B cell (primary cell): Measurements from ENCODE around the gene SH3GLB2. TPM values are rescaled to one million over a fixed set of nuclear protein-coding genes. Genes with fewer than 3 reads are reported as not detected.

Experiments used
- ATAC-seq: fragments of 200-7000 bp; cut with Tn5 transposase; one replicate; pipeline ENCODE4 v1.10.0; 2021; ENCODE audit warnings: low read depth, mild to moderate bottlenecking, moderate number of reproducible peaks, moderate library complexity
- CTCF ChIA-PET: fragments of 350-600 bp; sonication (Branson Sonifier 250); formaldehyde crosslinking; loops from one replicate; lab custom pipeline; 2021; ENCODE audit warnings: antibody characterized with exemption, inconsistent platforms; lab: Charles Lee
- POLR2A ChIA-PET: fragments of 350-600 bp; sonication (Branson Sonifier 250); formaldehyde crosslinking; loops from one replicate; lab custom pipeline; 2021; ENCODE audit warnings: antibody characterized with exemption; lab: Charles Lee
- DNase-seq: peaks from one replicate; pipeline ENCODE4 v3.0.0; 2013
- H2AFZ ChIP-seq: 2 replicates; pipeline ENCODE4 v1.6.1; 2012; ENCODE audit warnings: mild to moderate bottlenecking, low read depth, low read length; ENCODE audit not compliant: insufficient read depth, poor library complexity, severe bottlenecking
- H3K27ac ChIP-seq, 2 donors: 1 replicate in 1 of 2; 2 replicates in 1 of 2; pipeline ENCODE4 v1.5.1; 2012 to 2013; ENCODE audit warnings: low read length in 2 of 2, mild to moderate bottlenecking in 2 of 2, moderate library complexity in 1 of 2
- H3K27me3 ChIP-seq, 4 experiments: fragments of 200-600 bp in 1 of 4; sonication (generic) in 1 of 4; replicated peaks in 1 of 4; 1 replicate in 2 of 4; 2 replicates in 2 of 4; pipeline versions ENCODE4 v1.6.1 to v1.7.0; 2013 to 2016; ENCODE audit warnings: low read length in 3 of 4, mild to moderate bottlenecking in 2 of 4, mixed read lengths in 1 of 4, moderate library complexity in 1 of 4; ENCODE audit not compliant: insufficient read depth in 4 of 4, control insufficient read depth in 3 of 4; ENCODE audit errors: control extremely low read depth in 1 of 4
- H3K36me3 ChIP-seq, 2 experiments: replicated peaks in 1 of 2; 1 replicate in 1 of 2; 2 replicates in 1 of 2; pipeline versions ENCODE4 v1.6.1 to v1.7.1; 2013; ENCODE audit warnings: low read length in 1 of 2; ENCODE audit not compliant: insufficient read depth in 2 of 2, control insufficient read depth in 1 of 2; ENCODE audit errors: control extremely low read depth in 1 of 2, extremely low read depth in 1 of 2
- H3K4me1 ChIP-seq, 2 donors: fragments of 200-600 bp in 1 of 2; sonication (generic) in 1 of 2; 1 replicate in 1 of 2; 2 replicates in 1 of 2; pipeline versions ENCODE4 v1.5.1 to v1.6.1; 2013 to 2017; ENCODE audit warnings: low read length in 2 of 2; ENCODE audit not compliant: control insufficient read depth in 2 of 2, insufficient read depth in 2 of 2
- H3K4me2 ChIP-seq: replicated peaks from 2 replicates; pipeline ENCODE3; 2012; ENCODE audit warnings: mild to moderate bottlenecking, low read depth, low read length; ENCODE audit not compliant: poor library complexity, severe bottlenecking
- H3K4me3 ChIP-seq, 5 experiments: fragments of 200-600 bp in 1 of 5; sonication (generic) in 1 of 5; 1 replicate in 3 of 5; 2 replicates in 2 of 5; pipeline versions ENCODE4 v1.5.1 to v1.7.0; 2011 to 2016; ENCODE audit warnings: low read length in 4 of 5, mild to moderate bottlenecking in 4 of 5, low read depth in 2 of 5, control low read depth in 1 of 5, moderate library complexity in 1 of 5; ENCODE audit not compliant: insufficient read depth in 1 of 5; ENCODE audit errors: control extremely low read depth in 1 of 5, extremely low read depth in 1 of 5
- H3K79me2 ChIP-seq: fragments of 200-600 bp; sonication (generic); one replicate; pipeline ENCODE4 v1.6.0; 2016; ENCODE audit warnings: low read length; ENCODE audit not compliant: control insufficient read depth, insufficient read depth
- H3K9ac ChIP-seq: fragments of 200-600 bp; sonication (generic); 2 replicates; pipeline ENCODE4 v1.6.1; 2017; ENCODE audit warnings: mild to moderate bottlenecking, low read length, moderate library complexity
- H3K9me3 ChIP-seq, 3 donors: one replicate each; pipeline versions ENCODE4 v1.6.1 to v1.7.1; 2013; ENCODE audit warnings: low read length in 2 of 3; ENCODE audit not compliant: control insufficient read depth in 2 of 3, insufficient read depth in 1 of 3; ENCODE audit errors: control extremely low read depth in 1 of 3
- H4K20me1 ChIP-seq: 2 replicates; pipeline ENCODE4 v1.6.0; 2012; ENCODE audit warnings: mild to moderate bottlenecking, low read length; ENCODE audit not compliant: insufficient read depth, control insufficient read depth, poor library complexity, severe bottlenecking
- H3K27ac Mint-ChIP-seq: one replicate; pipeline ENCODE4 v1.8.0; 2021; ENCODE audit warnings: mixed read lengths
- H3K27me3 Mint-ChIP-seq: one replicate; pipeline ENCODE4 v1.8.0; 2021; ENCODE audit warnings: mixed read lengths
- H3K4me1 Mint-ChIP-seq: one replicate; pipeline ENCODE4 v1.8.0; 2021; ENCODE audit warnings: mixed read lengths
- H3K4me3 Mint-ChIP-seq: one replicate; pipeline ENCODE4 v1.8.0; 2021; ENCODE audit warnings: mixed read lengths
- H3K9me3 Mint-ChIP-seq: one replicate; pipeline ENCODE4 v1.8.0; 2022; ENCODE audit warnings: mixed read lengths; ENCODE audit not compliant: insufficient read depth
- CTCF ChIP-seq: fragments of 200-600 bp; IDR thresholded peaks from one replicate; pipeline ENCODE4 v1.8.0; 2022; ENCODE audit warnings: antibody characterized with exemption, mild to moderate bottlenecking
- EZH2 ChIP-seq: IDR thresholded peaks from 2 replicates; pipeline ENCODE4 v1.6.1; 2012; ENCODE audit warnings: borderline replicate concordance, low read depth, mild to moderate bottlenecking, moderate library complexity, low read length; ENCODE audit not compliant: insufficient read depth, poor library complexity, severe bottlenecking
- WGBS: methylation state at CpG from one replicate; pipeline ENCODE4 v1.1.5; 2013; ENCODE audit warnings: missing lambda C conversion rate; ENCODE audit not compliant: insufficient coverage; 5-methylcytosine and 5-hydroxymethylcytosine counted together
- intact Hi-C: fragments of 100-400 bp; cut with micrococcal nuclease; formaldehyde crosslinking; loops from one replicate; pipeline ENCODE4 v1.10.0; 2022
- polyA plus RNA-seq: library from polyadenylated mRNA; depleted of rRNA; stranded (reverse); fragments of >200 nt; gene quantifications from 2 replicates; pipeline ENCODE4 v1.2.3, GENCODE V29; 2012
- total RNA-seq, 2 donors: library from RNA; stranded (reverse); fragments of 120-200 nt in 1 of 2; gene quantifications; 1 replicate in 1 of 2; 2 replicates in 1 of 2; pipeline versions ENCODE4 v1.2.3 to v1.2.4, GENCODE V29; 2013 to 2022

Gene SH3GLB2
- total and polyA plus RNA-seq, 2 donors (not counting 1 experiment from before 2014, with no cell fraction given): 110 to 176 TPM

DNA sequence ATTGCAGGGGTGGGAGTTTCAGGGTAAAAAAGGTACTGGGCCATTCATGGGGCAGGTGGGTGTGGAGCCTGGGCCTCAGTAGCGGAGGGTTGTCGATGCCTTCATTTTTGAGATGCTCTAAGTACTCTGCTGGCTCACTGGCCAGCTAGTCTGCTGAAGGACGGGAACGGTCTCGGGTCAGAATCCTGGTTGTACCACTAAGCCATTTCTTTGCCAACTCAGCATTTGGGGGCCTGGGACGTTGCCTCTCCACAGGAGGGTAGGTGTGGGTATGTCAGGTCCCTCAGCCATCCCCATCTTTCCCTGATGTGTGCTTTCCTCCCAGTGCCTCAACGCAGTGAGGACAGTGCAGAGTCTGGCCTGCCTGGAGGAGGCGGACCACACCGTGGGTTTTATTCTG, 25.1 kb downstream of the SH3GLB2 start:
- H3K9me3 ChIP-seq: no peaks in the 10 kb centered on the region
- Mint-ChIP-seq H3K9me3 (no peaks in the 10 kb centered on the region), H3K4me3 (no peak overlapping the region), H3K27me3 (no peaks in the 10 kb centered on the region), H3K27ac (no peak overlapping the region), H3K4me1 (no peaks in the 10 kb centered on the region)
- TF ChIP-seq EZH2 (no peak), CTCF (no peak)
- ATAC-seq (no peak), DNase-seq (no peak)
- H3K9ac ChIP-seq: no peak overlapping the region
- CTCF ChIA-PET: interaction anchor here (1.1 kb wide), 1 partner anchor 19 kb away, joined by 4 read pairs; no protein-coding TSS in a partner anchor
- H3K4me2 ChIP-seq: no peak overlapping the region
- H3K27ac ChIP-seq: no peak overlapping the region
- no peaks in the 10 kb centered on the region for H4K20me1 ChIP-seq
- intact Hi-C loops: no loop called here
- peaks cover 0 to 88% of the 10 kb centered on the region in 2 experiments for H3K36me3 ChIP-seq
- H3K4me1 ChIP-seq: no peaks in the 10 kb centered on the region
- H3K79me2 ChIP-seq: no peaks in the 10 kb centered on the region
- H3K4me3 ChIP-seq: no peak overlapping the region
- H2AFZ ChIP-seq: no peak overlapping the region
- POLR2A ChIA-PET: interaction anchor here (0.6 kb wide), 1 partner anchor 15 kb away, joined by 4 read pairs; no protein-coding TSS in a partner anchor
- H3K27me3 ChIP-seq: no peaks in the 10 kb centered on the region
- 96% methylated on average over 9 of the region's 9 CpGs for WGBS

DNA sequence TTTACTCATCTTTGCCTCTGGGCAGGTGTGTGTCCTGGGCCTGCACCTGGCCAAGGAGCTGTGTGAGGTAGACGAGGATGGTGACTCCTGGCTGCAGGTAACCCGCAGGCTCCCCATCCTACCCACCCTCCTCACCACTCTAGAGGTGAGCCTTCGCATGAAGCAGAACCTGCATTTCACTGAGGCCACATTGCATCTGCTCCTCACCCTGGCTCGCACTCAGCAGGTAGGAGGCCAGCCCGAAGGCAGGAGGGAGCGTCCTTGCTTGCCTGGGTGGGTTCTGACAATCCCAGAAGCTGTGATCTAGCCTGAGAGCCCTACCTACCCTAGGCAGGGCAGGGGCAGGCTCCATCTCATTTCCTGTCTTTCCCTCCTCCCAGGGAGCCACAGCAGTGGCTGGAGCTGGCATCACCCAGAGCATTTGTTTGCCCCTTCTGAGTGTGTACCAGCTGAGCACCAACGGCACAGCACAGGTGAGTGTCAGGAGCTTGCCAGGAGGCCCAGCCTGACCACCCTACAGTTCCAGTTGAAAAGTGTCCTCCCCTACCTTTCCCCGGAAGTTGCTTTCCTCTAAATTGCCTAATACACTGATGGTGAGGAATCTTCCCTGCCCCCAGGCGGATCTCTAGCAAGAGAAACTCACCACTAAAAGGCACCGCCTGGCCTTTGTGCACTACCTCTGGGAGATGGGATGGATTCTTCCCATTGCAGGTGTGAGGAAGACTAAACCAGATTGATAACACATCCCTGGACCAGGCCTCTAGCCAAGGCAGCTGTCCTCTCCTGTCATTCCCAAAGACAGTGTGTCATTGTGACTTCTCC, 26.4 kb downstream of the SH3GLB2 start:
- Histone ChIP-seq H3K27me3 (no peaks in the 10 kb centered on the region), H3K27ac (no peak overlapping the region), H3K79me2 (no peaks in the 10 kb centered on the region), H3K4me3 (no peak overlapping the region), H3K36me3 (peaks cover 0 to 84% of the 10 kb centered on the region in 2 experiments), H3K4me2 (no peak overlapping the region), H3K9me3 (no peaks in the 10 kb centered on the region), H3K9ac (no peak overlapping the region), H2AFZ (no peak overlapping the region), H3K4me1 (no peaks in the 10 kb centered on the region), H4K20me1 (no peaks in the 10 kb centered on the region)
- DNase-seq (no peak), ATAC-seq (no peak)
- 97% methylated on average over 8 of the region's 10 CpGs for WGBS
- ChIA-PET CTCF (no interaction called here), POLR2A (no interaction called here)
- H3K27ac Mint-ChIP-seq: no peak overlapping the region
- H3K4me3 Mint-ChIP-seq: no peak overlapping the region
- H3K4me1 Mint-ChIP-seq: no peaks in the 10 kb centered on the region
- TF ChIP-seq CTCF: no peak
- TF ChIP-seq EZH2: no peak
- H3K9me3 Mint-ChIP-seq: no peaks in the 10 kb centered on the region
- intact Hi-C loops: no loop called here
- no peaks in the 10 kb centered on the region for H3K27me3 Mint-ChIP-seq
